GM19372 (cell line): Measurements from ENCODE around the gene GNG7.
"Not testable (repeated sequence)": the region's sequence is repeated elsewhere in the genome, so short reads cannot be mapped to it uniquely, and the experiment has no call there.

Experiments
- ATAC-seq: cut with Tn5 transposase; IDR thresholded peaks from one replicate; pipeline ENCODE4 v1.9.1; 2021; ENCODE audit warnings: mild to moderate bottlenecking, low read depth, moderate library complexity; ENCODE audit not compliant: unreplicated experiment

GNG7 gene

GRCh38 chr19:2495130-2495641 lies 207.3 kb downstream of the GNG7 start:
- ATAC-seq = no peak

- ATAC-seq = no peak
These were observed 207.9 kb downstream of the GNG7 start for GRCh38 chr19:2494447-2495129.

DNA sequence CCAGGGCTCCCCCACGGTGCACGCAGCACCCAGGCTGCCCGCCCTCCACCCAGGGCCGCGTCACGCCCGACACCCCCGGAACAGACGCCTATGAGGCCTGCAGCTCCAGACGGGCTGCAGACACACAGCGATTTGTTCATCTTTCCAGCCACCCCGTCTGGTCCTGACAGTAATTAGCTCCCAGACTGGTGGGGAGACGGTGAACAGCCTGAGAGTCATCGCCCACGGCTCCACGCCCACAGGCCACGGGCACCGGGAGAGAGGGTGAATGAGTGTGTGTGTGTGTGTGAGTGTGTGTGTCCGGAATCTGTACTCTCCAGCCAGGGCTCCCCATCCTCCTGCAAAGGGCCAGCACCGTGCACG lies 208.4 kb downstream of the GNG7 start:
- no peak for ATAC-seq

DNA sequence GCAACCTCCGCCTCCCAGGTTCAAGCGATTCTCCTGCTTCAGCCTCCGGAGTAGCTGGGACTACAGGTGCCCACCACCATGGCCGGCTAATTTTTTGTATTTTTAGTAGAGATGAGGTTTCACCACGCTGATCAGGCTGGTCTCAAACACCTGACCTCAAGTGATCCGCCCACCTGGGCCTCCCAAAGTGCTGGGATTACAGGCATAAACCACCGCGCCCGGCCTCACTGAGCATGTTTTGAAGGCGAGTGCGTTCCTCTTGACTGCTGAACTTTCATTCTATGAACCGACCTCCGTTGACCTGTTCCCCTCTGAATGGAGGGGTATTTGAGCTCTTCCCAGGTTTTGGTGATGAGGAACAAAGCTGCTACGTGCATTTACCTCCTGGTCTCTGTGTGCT lies 209.0 kb downstream of the GNG7 start:
- ATAC-seq = not testable (repeated sequence)

DNA sequence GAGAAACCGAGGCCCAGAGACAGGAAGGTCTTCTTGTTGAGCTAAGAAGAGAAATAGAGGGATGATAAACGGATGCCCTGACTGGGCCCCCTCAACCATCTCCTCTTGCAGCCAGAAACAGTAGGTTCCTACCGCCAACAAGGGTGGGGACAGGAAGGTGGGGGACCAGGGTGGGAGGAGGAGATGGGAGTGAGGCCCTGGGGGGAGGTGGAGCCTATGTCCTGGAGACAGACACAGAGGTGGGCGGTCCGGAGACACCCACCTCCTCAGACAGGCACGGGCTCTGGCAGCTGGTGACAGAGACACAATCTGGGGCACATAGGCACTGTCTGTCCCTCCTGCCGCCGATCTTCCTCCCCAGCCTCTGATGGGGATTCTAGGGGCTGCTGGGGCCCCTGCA lies 209.6 kb downstream of the GNG7 start:
- no peak for ATAC-seq

- ATAC-seq = no peak
These were observed 211.2 kb downstream of the GNG7 start for GRCh38 chr19:2491130-2491801.

- no peak for ATAC-seq
These were observed 211.8 kb downstream of the GNG7 start for GRCh38 chr19:2490659-2491058.

GRCh38 chr19:2488942-2489731 lies 213.4 kb downstream of the GNG7 start:
- no peak for ATAC-seq

DNA sequence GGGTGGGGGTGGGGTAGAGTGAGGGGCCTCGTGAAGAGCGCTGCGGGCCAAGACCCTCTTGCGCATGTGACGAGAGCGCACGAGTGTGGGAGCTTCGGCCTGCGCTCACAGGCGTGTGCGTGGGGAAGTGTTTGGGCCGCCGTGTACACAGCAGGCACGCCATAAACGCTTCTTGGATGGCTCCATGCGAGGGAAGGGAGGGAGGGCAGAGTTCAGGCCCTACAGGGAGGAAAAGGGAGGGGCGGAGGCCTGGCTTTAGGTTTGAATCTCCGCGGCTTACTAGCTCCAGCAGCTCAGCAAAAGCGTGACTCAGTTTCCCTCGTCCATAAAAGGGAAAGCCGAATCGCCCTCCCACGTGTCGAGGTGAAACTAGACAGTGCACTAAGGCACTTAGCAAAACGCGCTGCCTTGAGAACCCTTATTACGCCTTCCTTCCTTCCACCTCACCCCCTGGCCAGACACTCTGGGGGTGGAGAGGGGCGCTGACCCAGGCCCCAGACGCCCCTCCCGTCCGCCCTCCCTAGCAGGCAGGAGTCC lies 214.0 kb downstream of the GNG7 start:
- no peak for ATAC-seq

GRCh38 chr19:2487842-2488241 lies 214.7 kb downstream of the GNG7 start:
- ATAC-seq = no peak

DNA sequence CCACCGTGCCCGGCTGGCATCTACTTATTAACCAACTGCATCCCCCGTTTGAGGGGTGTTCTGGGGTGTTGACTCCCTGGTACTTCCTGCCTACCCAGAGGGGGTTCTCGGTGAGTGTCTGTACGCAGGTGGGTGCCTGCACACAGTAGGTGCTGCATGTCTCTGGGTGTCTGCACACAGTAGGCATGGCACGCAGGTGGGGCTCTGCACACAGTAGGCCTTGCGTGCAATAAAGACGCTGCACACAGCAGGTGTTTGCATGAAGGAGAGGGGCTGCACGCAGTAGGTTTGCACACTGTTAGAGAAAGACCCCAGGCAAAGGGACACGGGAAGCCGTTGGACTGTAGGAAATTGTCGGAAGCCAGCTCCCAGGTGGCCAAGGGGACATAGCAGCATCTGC lies 215.4 kb downstream of the GNG7 start:
- ATAC-seq = no peak

- no peak for ATAC-seq
These were observed 217.1 kb downstream of the GNG7 start for GRCh38 chr19:2485428-2485827.

DNA sequence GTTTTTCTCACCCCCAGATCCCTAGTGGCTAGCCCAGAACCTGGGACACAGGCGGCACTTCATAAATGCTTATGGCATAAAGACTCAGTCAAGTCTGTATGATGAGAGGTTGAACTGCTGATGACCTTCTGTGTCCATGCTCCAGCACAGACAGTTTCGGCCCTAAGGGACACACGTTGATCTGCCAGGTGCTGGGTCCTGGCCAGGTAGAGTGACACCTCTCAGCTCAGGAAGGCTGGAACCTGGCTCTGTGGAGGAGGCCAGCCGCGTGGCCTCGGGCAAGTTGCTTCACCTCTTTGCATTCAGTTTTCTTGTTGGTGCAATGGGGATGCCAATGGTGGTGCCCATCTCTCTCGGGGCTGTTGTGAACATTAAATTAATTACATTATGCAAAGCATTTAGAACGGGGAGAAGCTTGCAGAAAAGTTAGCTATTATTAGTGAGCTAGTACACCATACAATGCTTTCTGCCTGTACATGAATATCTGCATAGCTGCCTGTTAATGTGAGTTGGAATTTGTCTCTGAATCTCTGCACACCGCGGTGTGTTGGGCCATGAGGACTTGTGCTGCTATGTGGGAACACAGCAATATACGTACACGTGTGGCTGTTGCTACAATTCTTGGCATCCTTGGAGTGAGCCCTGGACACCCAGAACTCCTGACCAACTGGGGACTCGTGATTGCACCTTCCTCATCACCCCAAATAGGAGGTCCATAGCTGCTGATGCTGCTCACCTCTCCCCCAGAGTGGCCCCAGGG lies 218.1 kb downstream of the GNG7 start:
- ATAC-seq = no peak

DNA sequence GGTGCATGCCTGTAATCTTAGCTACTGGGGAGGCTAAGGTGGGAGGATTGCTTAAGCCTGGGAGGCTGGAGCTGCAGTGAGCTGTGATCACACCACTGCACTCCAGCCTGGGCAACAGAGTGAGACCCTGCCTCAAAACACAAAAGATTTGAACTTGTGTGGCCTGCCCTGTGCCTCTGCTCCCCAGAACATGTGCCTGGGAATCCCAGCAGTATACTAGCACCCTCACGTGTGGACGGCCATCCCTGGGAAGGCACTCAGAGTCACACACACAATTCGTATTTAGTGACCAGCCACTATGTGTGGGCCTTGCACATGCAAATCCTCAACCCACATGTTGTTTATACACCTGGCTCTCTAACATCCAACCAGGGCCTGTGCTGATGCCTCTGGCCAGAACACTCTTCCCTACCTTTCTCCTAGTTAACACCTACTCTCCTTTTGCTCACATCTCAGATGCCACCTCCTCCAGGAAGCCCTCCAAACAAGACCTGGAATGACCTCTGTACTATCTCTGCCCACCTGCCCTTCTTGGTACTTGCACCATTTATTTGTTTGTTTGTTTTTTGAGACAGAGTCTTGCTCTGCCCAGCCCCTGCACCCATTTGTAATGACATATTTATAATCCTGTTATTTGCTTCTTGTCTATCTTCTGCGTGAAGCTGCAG lies 218.9 kb downstream of the GNG7 start:
- ATAC-seq = no peak

DNA sequence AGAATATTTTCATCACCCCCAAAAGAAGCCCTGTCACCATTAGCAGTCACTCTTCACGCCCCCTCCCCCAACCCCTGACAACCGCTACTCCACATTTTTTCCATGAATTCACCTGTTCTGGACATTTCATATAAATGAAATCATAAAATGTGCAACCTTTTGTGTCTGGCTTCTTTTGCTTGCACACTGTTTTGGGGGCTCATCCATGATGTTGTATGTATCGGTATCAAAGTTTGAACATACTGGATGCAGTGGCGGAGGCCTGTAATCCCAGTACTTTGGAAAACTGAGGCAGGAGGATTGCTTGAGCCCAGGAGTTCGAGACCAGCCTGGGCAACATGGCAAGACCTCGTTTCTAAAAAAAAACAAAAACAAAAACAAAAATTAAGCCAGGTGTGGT lies 219.4 kb downstream of the GNG7 start:
- ATAC-seq = no peak

DNA sequence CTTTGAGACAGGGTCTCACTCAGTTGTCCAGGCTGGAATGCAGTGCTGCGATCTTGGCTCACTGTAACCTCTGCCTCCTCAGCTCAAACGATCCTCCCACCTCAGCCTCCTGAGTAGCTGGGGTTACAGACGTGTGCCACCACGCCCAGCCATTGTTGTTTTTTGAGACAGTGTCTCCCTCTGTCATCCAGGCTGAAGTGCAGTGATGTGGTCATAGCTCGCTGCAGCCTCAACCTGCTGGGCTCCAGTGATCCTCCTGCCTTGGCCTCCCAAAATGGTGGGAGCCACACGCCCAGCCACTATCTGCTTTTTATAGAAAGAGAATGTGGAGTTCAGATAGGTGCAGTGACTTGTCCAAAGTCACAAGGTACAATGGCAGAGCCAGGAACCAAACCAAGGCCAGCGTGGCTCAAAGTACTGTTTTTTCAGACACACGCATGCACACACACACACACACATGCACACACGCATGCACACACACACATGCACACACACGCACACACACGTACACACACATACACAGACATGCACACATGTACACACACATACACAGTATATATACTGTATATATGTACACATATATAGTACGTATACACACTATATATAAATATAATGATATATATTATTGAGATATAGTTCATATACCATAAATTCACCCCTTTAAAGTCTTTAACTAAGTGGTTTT lies 220.0 kb downstream of the GNG7 start:
- no peak for ATAC-seq

GRCh38 chr19:2481466-2481865 lies 221.0 kb downstream of the GNG7 start:
- ATAC-seq = no peak

DNA sequence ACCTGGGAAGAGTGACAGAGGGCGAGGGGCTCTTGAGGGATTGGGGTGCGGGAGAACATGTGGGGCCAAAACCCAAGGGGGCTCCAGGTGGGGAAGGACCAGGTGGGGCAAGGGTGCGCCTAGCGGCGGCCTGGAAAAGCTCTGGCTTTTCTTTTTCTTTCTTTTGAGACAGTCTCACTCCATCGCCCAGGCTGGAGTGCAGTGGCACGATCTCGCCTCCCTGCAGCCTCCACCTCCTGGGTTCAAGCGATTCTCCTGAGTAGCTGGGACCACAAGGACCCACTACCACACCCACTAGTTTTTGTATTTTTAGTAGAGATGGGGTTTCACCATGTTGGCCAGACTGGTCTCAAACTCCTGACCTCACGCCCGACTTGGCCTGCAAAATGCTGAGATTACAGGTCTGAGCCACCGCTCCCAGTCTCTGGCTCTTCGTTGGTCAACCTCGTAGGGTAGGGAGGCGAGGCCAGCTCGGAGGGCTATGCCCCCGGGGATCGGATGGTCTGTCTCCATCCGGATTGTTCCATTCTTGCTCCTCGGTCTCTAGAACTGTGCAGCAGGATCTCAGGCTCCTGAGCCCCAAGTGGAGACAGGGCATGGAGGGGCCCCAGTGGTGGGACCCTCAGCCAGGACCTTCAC lies 222.8 kb downstream of the GNG7 start:
- ATAC-seq = no peak
